CD4-positive, alpha-beta T cell (primary cell): ENCODE data around the gene CAPS2. TPM values are rescaled to one million over a fixed set of nuclear protein-coding genes. Genes with fewer than 3 reads are reported as not detected.

Experiments used
- ATAC-seq: fragments of 200-7000 bp; cut with Tn5 transposase; one replicate; pipeline ENCODE4 v1.10.0; 2022; ENCODE audit warnings: mild to moderate bottlenecking; ENCODE audit not compliant: poor library complexity
- CTCF ChIA-PET: fragments of 350-600 bp; sonication (Branson Sonifier 250); formaldehyde crosslinking; loops from one replicate; lab custom pipeline; 2021; ENCODE audit warnings: antibody characterized with exemption, inconsistent platforms; lab: Charles Lee
- POLR2A ChIA-PET: fragments of 350-600 bp; sonication (Branson Sonifier 250); formaldehyde crosslinking; loops from one replicate; lab custom pipeline; 2021; ENCODE audit warnings: antibody characterized with exemption, inconsistent platforms; lab: Charles Lee
- DNase-seq, 14 experiments: peaks; one replicate each; pipeline ENCODE4 v3.0.0-alpha.2; 2013 to 2020; ENCODE audit warnings: mixed read lengths in 2 of 14
- H3K27ac ChIP-seq, 2 donors: one replicate each; pipeline versions ENCODE4 v1.5.1 to v1.7.0; 2013; ENCODE audit warnings: low read length in 2 of 2, low read depth in 1 of 2, mild to moderate bottlenecking in 1 of 2
- H3K27me3 ChIP-seq, 2 experiments: 1 replicate in 1 of 2; 2 replicates in 1 of 2; pipeline versions ENCODE4 v1.6.1 to v1.7.0; 2013; ENCODE audit warnings: low read length in 2 of 2, control low read depth in 1 of 2, mild to moderate bottlenecking in 1 of 2, moderate library complexity in 1 of 2; ENCODE audit not compliant: insufficient read depth in 2 of 2, control insufficient read depth in 1 of 2
- H3K36me3 ChIP-seq: one replicate; pipeline ENCODE4 v1.6.1; 2013; ENCODE audit warnings: low read length, control low read depth; ENCODE audit not compliant: insufficient read depth
- H3K4me1 ChIP-seq: one replicate; pipeline ENCODE4 v1.6.1; 2013; ENCODE audit warnings: low read length, control low read depth; ENCODE audit not compliant: insufficient read depth
- H3K4me3 ChIP-seq: one replicate; pipeline ENCODE4 v1.5.1; 2013; ENCODE audit warnings: mild to moderate bottlenecking, low read length, moderate library complexity
- H3K9me3 ChIP-seq, 2 experiments: 1 replicate in 1 of 2; 2 replicates in 1 of 2; pipeline versions ENCODE4 v1.6.1 to v1.7.0; 2013; ENCODE audit warnings: low read length in 2 of 2, mild to moderate bottlenecking in 2 of 2, control low read depth in 1 of 2, moderate library complexity in 1 of 2; ENCODE audit not compliant: control insufficient read depth in 1 of 2, insufficient read depth in 1 of 2
- H3K27ac Mint-ChIP-seq: one replicate; pipeline ENCODE4 v1.8.0; 2020; ENCODE audit warnings: mixed read lengths
- H3K27me3 Mint-ChIP-seq: one replicate; pipeline ENCODE4 v1.8.0; 2021; ENCODE audit warnings: mixed read lengths
- H3K36me3 Mint-ChIP-seq: one replicate; pipeline ENCODE4 v1.8.0; 2021; ENCODE audit warnings: low read depth, mixed read lengths
- H3K4me1 Mint-ChIP-seq: one replicate; pipeline ENCODE4 v1.8.0; 2021; ENCODE audit warnings: low read depth, mixed read lengths
- H3K4me3 Mint-ChIP-seq: one replicate; pipeline ENCODE4 v1.8.0; 2020; ENCODE audit warnings: mild to moderate bottlenecking, mixed read lengths
- H3K9me3 Mint-ChIP-seq: one replicate; pipeline ENCODE4 v1.8.0; 2020; ENCODE audit warnings: mixed read lengths
- intact Hi-C, 2 experiments: fragments of 100-400 bp; cut with DNase I in 1 of 2; cut with micrococcal nuclease in 1 of 2; formaldehyde crosslinking; loops; one replicate each; pipeline versions ENCODE4 v1.15.1 to v1.9.0; 2023 to 2025; cut with DNase I, micrococcal nuclease
- total RNA-seq, 174 experiments: library from RNA in 2 of 174; stranded (reverse) in 2 of 174; gene quantifications; one replicate each; pipeline ENCODE4 v1.2.3 and lab custom pipeline; 2021 to 2026
- TF ChIP-seq, protein P1 (sequence below): fragments of 200-600 bp; IDR thresholded peaks from one replicate; pipeline ENCODE4 v1.8.0; 2022; ENCODE audit warnings: antibody characterized with exemption, mild to moderate bottlenecking

The CAPS2 gene
- total RNA-seq, 2 experiments from 2014 or later: 1.3 to 1.9 TPM

DNA sequence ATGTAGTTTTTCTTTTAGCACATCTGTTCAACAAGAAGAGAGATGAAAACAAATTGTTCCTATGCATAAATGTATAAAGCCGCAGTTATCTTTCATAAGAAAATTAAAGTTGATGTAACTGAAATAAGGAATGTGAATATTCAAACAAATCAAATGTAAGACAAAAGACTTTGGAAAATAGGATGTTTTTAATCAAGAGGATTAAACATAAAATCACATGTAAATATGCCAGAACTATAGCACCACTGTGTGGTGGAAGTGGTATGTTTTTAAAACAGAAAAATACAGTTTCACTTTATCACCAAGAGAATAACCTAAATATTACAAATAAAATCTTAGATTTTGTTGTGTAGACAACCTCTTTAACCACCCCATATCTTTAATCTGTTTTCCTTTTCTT, 40.4 kb downstream of the CAPS2 start:
- no peak overlapping the region for H3K27ac ChIP-seq
- ChIA-PET POLR2A (no interaction called here), CTCF (no interaction called here)
- H3K4me1 ChIP-seq: no peaks in the 10 kb centered on the region
- Mint-ChIP-seq H3K9me3 (no peaks in the 10 kb centered on the region), H3K27me3 (no peaks in the 10 kb centered on the region), H3K36me3 (no peaks in the 10 kb centered on the region), H3K4me3 (no peak overlapping the region), H3K27ac (no peak overlapping the region), H3K4me1 (no peaks in the 10 kb centered on the region)
- no peaks in the 10 kb centered on the region for H3K9me3 ChIP-seq
- DNase-seq: peak in 3 of 14 experiments; percentile 12 to 13 (median 13)
- ATAC-seq: no peak
- TF ChIP-seq, protein P1, sequence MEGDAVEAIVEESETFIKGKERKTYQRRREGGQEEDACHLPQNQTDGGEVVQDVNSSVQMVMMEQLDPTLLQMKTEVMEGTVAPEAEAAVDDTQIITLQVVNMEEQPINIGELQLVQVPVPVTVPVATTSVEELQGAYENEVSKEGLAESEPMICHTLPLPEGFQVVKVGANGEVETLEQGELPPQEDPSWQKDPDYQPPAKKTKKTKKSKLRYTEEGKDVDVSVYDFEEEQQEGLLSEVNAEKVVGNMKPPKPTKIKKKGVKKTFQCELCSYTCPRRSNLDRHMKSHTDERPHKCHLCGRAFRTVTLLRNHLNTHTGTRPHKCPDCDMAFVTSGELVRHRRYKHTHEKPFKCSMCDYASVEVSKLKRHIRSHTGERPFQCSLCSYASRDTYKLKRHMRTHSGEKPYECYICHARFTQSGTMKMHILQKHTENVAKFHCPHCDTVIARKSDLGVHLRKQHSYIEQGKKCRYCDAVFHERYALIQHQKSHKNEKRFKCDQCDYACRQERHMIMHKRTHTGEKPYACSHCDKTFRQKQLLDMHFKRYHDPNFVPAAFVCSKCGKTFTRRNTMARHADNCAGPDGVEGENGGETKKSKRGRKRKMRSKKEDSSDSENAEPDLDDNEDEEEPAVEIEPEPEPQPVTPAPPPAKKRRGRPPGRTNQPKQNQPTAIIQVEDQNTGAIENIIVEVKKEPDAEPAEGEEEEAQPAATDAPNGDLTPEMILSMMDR: no peak
- H3K27me3 ChIP-seq: no peaks in the 10 kb centered on the region
- intact Hi-C loops: loop anchor here in 1 of 2 experiments (10.0 kb wide), 1 partner anchor 595 kb away; no protein-coding TSS in a partner anchor
- no peaks in the 10 kb centered on the region for H3K36me3 ChIP-seq
- no peak overlapping the region for H3K4me3 ChIP-seq

- Mint-ChIP-seq H3K27ac (no peak overlapping the region), H3K9me3 (no peaks in the 10 kb centered on the region), H3K27me3 (no peaks in the 10 kb centered on the region), H3K36me3 (no peaks in the 10 kb centered on the region), H3K4me3 (no peak overlapping the region), H3K4me1 (no peaks in the 10 kb centered on the region)
- Histone ChIP-seq H3K9me3 (no peaks in the 10 kb centered on the region), H3K27ac (no peak overlapping the region), H3K4me1 (no peaks in the 10 kb centered on the region), H3K4me3 (no peak overlapping the region), H3K36me3 (no peaks in the 10 kb centered on the region), H3K27me3 (no peaks in the 10 kb centered on the region)
- ChIA-PET POLR2A (interaction anchor here (0.6 kb wide), 1 partner anchor 655 kb away, joined by 4 read pairs; no protein-coding TSS in a partner anchor), CTCF (no interaction called here)
- ATAC-seq (no peak), DNase-seq (no peak)
- TF ChIP-seq, protein P1: no peak
- intact Hi-C loops: loop anchor here in 1 of 2 experiments (10.0 kb wide), 1 partner anchor 594 kb away; no protein-coding TSS in a partner anchor
Observed at GRCh38 chr12:75288860-75289259, 41.3 kb downstream of the CAPS2 start.

- H3K9me3 Mint-ChIP-seq: no peaks in the 10 kb centered on the region
- Histone ChIP-seq H3K36me3 (no peaks in the 10 kb centered on the region), H3K27ac (no peak overlapping the region), H3K9me3 (no peaks in the 10 kb centered on the region), H3K4me1 (no peaks in the 10 kb centered on the region), H3K27me3 (no peaks in the 10 kb centered on the region), H3K4me3 (no peak overlapping the region)
- intact Hi-C loops: no loop called here
- TF ChIP-seq, protein P1: no peak
- DNase-seq: no peak
- ATAC-seq: no peak
- no peaks in the 10 kb centered on the region for H3K27me3 Mint-ChIP-seq
- H3K36me3 Mint-ChIP-seq: no peaks in the 10 kb centered on the region
- ChIA-PET POLR2A (no interaction called here), CTCF (no interaction called here)
- H3K4me1 Mint-ChIP-seq: no peaks in the 10 kb centered on the region
- H3K27ac Mint-ChIP-seq: no peak overlapping the region
- no peak overlapping the region for H3K4me3 Mint-ChIP-seq
Observed at GRCh38 chr12:75275702-75276101, 54.4 kb downstream of the CAPS2 start.
